H7 (cell line): ENCODE data around the gene HAS3. TPM values are rescaled to one million over a fixed set of nuclear protein-coding genes. Genes with fewer than 3 reads are reported as not detected.

Source experiments
- DNase-seq: peaks from one replicate; pipeline ENCODE4 v3.0.0; 2012
- H3K27me3 ChIP-seq: 2 replicates; pipeline ENCODE4 v1.6.0; 2011; ENCODE audit warnings: mild to moderate bottlenecking, low read length; ENCODE audit not compliant: control insufficient read depth, insufficient read depth
- H3K36me3 ChIP-seq: replicated peaks from 2 replicates; pipeline ENCODE4 v1.5.1; 2011; ENCODE audit warnings: low read length; ENCODE audit not compliant: control insufficient read depth, insufficient read depth
- H3K4me3 ChIP-seq: 2 replicates; pipeline ENCODE4 v1.5.1; 2011; ENCODE audit warnings: low read depth, mild to moderate bottlenecking, control low read depth, low read length, moderate library complexity; ENCODE audit not compliant: insufficient read depth
- total RNA-seq: library from RNA; depleted of rRNA; stranded (reverse); fragments of >200 nt; shearing (Covaris generic); gene quantifications from 2 replicates; pipeline ENCODE4 v1.2.3, GENCODE V29; 2014

Gene HAS3
- total RNA-seq, 1 experiment from 2014 or later, result 6.0 TPM

DNA sequence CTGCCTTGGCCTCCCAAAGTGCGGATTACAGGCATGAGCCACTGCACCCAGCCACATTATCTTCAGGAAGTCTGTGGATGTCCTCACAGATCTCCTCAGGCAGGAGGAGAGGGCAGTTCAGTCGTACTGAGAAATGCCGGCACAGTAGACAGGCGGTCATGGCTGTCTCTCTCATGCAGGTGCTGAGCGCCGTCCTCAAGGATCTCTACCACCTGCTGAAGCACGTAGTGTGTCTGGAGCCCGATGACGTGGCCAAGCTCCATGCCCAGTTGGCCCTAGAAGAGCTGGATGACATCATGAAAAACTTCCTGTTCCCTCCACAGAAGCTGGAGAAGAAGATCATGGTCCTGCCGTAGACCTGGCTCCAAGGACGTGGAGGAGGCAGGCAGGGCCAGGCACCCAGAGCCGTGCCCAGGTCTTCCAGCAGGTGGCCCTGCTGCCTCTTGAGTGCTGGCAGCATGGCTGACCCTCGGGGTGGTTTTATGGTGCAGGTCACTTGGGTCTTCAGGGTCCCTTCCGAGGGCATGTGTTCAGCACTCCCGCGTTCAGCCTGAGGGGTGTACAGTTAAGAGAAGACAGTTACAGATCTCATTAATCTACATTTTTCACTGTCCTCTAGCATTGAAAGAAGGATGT lies 22.0 kb upstream of the HAS3 start:
- DNase-seq, result peak; percentile 71

GRCh38 chr16:69084289-69084688 lies 21.2 kb upstream of the HAS3 start:
- H3K36me3 ChIP-seq, result no peaks in the 10 kb centered on the region
- no peak for DNase-seq
- H3K4me3 ChIP-seq, result no peak overlapping the region
- H3K27me3 ChIP-seq, result no peaks in the 10 kb centered on the region

More for the DNA sequence above, 22.0 kb upstream of the HAS3 start:
- Histone ChIP-seq H3K27me3 (no peaks in the 10 kb centered on the region), H3K36me3 (no peaks in the 10 kb centered on the region), H3K4me3 (no peak overlapping the region)

DNA sequence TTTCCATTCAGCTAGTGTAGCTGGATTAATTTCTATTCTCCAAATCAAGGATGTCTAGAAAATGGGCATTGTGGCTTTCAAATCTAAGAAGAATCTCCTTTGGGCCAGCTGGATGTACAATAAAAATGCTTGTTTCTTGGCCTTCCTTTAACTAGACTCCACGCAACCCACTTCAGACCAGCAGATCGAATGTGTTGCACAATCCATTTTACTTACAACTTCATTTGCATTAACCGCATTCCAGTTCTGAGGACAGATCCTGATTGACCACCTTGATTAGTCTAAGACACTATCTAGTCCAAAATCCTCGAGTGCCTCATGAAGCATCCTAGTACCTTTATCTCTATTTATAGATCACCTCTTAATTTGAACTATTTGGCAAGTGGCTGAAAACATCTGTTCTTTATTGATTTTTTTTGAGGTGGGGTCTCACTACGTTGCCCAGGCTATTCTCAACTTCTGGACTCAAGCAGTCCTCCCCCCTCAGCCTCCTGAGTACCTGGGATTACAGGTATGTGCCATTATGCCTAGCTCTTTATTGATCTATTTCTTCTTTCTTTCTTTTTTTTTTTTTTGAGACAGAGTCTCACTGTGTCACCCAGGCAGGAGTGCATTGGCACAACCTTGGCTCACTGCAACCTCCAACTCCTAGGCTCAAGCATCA lies 20.3 kb upstream of the HAS3 start:
- H3K36me3 ChIP-seq, result no peaks in the 10 kb centered on the region
- no peaks in the 10 kb centered on the region for H3K27me3 ChIP-seq
- no peak for DNase-seq
- H3K4me3 ChIP-seq, result no peak overlapping the region

DNA sequence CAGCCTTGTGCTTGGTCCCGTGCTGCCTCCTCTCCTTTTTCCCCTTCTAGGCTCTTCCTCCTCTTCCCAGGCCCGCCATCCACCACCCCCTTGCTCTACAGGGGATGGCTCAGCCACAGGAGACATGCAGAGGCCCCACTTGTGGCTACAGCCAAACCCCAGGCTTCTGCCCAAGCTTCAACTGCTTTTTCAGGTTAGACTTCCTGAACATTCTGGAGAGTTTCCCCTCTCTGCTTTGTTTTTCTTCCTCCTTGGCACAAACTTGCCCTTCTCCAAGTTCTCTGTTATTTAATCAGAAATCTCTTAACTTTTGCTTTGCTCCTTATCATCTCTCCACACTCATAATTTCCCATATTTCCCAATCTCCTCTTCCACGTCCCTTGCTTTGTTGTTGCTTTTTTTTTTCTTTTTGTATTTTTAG lies 18.3 kb upstream of the HAS3 start:
- Histone ChIP-seq H3K36me3 (no peaks in the 10 kb centered on the region), H3K27me3 (no peaks in the 10 kb centered on the region), H3K4me3 (no peak overlapping the region)
- DNase-seq, result peak; percentile 35

- H3K36me3 ChIP-seq, result no peaks in the 10 kb centered on the region
- DNase-seq, result no peak
These were observed 16.8 kb upstream of the HAS3 start for GRCh38 chr16:69088684-69089083.

GRCh38 chr16:69089091-69089910 lies 16.2 kb upstream of the HAS3 start:
- no peaks in the 10 kb centered on the region for H3K36me3 ChIP-seq
- no peak overlapping the region for H3K4me3 ChIP-seq
- DNase-seq, result peak; percentile 63
- no peaks in the 10 kb centered on the region for H3K27me3 ChIP-seq

More at GRCh38 chr16:69088684-69089083, 16.8 kb upstream of the HAS3 start:
- Histone ChIP-seq H3K4me3 (no peak overlapping the region), H3K27me3 (no peaks in the 10 kb centered on the region)

DNA sequence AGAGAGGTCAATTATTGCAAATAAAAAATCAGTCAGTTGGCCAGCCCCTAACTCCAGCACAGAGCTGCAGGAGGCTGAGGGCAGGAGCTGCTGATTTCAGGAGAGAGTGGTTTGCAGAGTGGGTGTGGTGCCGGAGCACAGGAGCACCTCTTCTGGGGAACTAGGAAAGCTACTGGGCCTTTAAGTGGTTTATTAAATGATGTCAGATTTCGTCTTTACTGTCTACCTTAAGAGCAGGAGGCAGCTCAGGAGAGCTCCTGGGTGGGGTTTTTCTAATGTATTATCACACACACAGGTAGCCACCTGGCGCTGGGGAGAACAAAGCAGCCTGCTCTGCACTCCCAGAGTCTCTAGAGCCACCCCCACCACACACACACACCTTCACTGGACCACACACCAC lies 11.5 kb upstream of the HAS3 start:
- no peaks in the 10 kb centered on the region for H3K27me3 ChIP-seq

GRCh38 chr16:69094501-69094900 lies 11.0 kb upstream of the HAS3 start:
- no peak overlapping the region for H3K4me3 ChIP-seq
- DNase-seq, result no peak
- no peaks in the 10 kb centered on the region for H3K36me3 ChIP-seq
- H3K27me3 ChIP-seq, result no peaks in the 10 kb centered on the region

More for the DNA sequence above, 11.5 kb upstream of the HAS3 start:
- no peaks in the 10 kb centered on the region for H3K36me3 ChIP-seq
- H3K4me3 ChIP-seq, result no peak overlapping the region
- no peak for DNase-seq

GRCh38 chr16:69095193-69095592 lies 10.3 kb upstream of the HAS3 start:
- Histone ChIP-seq H3K36me3 (no peaks in the 10 kb centered on the region), H3K4me3 (no peak overlapping the region), H3K27me3 (no peaks in the 10 kb centered on the region)
- DNase-seq, result no peak

DNA sequence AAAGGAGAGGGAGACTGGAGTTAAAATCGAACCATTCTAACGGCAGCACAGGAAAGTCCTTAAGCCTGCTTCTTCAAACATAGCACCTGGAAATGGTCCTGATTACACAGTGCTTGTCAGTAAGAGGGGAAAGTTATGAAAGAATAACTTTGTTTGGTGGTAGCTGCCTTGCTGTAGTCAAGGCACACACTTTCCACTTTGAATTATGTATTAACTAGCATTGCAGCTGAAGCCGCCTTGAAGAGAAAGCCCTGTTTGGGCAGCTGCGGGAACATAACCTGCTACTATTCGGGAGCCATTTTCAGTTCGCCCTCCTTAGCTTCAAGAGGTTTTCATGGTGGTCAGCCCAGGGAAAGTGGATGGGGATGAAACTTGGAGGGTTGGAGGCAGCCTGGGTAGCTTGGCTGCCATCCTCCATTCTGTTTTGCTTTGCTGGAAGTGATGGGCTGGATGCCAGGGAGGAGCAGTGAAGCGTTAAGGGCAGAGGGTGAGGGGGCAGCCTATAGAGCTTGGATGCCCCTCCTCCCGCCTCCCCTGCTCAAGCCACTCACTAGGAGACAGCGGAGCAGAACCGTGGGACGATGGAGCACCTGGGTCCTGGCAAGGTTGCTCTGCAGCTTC lies 5.3 kb upstream of the HAS3 start:
- DNase-seq, result no peak
- no peak overlapping the region for H3K4me3 ChIP-seq

GRCh38 chr16:69106491-69107315 lies 1.2 kb downstream of the HAS3 start:
- Histone ChIP-seq H3K27me3 (no peaks in the 10 kb centered on the region; the same call in 1 of the 2 replicates), H3K4me3 (peak overlapping the region; percentile 81), H3K36me3 (peaks cover 19% of the 10 kb centered on the region)
- DNase-seq, result peak; percentile 93

More for the DNA sequence above, 5.3 kb upstream of the HAS3 start:
- H3K27me3 ChIP-seq, result no peaks in the 10 kb centered on the region; the same call in 1 of the 2 replicates
- no peaks in the 10 kb centered on the region for H3K36me3 ChIP-seq

DNA sequence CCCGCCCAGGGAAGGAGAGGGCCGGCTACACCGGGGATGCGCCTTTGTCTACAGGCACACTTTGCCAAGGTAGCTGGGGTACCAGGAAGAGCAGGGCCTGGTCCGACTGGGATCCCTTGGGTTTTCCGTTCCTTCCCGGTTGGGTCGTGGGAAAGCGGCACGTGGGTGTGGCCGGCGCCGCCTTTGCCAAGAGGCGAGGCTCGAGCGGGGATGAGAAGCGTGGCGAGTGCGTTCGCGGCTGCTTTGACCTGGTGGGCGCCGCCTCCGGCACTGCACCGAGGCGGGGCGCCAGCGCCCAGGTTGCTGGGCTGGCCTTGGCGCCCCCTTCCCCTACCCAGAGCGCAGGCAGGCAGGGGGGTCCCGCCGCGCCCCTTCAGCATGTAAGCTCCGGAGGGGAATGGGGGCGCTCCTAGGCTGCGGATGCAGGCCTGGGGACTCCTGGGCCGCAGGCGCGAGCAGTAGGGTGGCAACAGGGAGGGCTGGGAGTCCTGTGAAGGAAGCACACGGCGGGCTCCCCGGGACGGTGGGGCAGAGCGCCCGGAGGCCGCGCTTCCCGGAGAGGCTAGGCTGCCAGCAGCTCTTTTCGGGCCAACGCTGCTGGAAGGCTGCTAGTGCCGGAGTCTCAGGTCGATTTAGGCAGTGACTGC lies 2.0 kb downstream of the HAS3 start:
- Histone ChIP-seq H3K4me3 (peak overlapping the region; percentile 81), H3K36me3 (peaks cover 25% of the 10 kb centered on the region), H3K27me3 (no peaks in the 10 kb centered on the region; the same call in 1 of the 2 replicates)
- peak; percentile 87 for DNase-seq

DNA sequence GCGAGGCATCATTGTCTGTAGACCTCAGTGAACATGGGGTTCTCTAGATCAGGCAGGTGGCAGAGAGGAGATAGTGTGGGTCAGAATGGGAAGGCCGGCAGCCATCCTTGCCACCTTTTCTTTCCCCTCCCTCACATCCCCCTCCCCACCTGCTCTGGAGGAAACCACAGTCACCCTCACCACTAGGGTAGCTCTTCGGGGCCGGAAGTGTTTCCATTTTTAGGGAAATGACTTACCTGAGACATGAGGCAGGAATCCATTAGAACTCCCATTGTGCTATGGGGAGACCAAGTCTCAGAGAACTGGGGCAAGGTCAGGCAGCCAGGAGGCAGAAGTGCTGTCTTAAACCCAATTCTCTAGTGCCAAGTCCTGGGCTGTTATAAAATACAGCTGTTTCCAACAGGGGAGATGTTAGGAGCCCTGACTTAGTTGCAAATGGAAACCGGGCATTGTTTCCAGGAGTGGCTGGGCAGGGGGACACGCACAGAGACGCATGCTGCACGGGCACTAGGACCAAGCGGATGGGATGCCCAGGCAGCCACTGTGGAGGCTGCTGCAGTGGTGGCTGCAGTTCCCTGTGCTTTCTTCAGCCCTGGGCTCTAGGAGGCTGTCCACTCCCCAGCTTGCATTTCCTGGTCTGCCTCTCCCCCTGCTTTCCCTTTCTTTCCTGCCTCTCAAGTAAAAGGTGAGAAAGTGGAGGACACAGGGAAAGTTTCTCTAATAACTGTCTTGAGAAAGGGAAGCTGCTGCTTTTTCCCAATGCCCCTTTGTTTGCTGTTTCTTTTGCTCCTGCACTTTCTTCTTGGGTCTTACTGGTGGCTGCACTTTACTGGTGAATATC lies 2.8 kb downstream of the HAS3 start:
- Histone ChIP-seq H3K36me3 (peaks cover 27% of the 10 kb centered on the region), H3K4me3 (peak overlapping the region; percentile 81), H3K27me3 (no peaks in the 10 kb centered on the region; the same call in 1 of the 2 replicates)
- peak; percentile 88 for DNase-seq
